CD4-positive, alpha-beta T cell (primary cell): ENCODE results near the gene FBXL14. TPM values are rescaled to one million over a fixed set of nuclear protein-coding genes. Genes with fewer than 3 reads are reported as not detected.

ENCODE experiments used
- ATAC-seq: fragments of 200-7000 bp; cut with Tn5 transposase; one replicate; pipeline ENCODE4 v1.10.0; 2022; ENCODE audit warnings: mild to moderate bottlenecking; ENCODE audit not compliant: poor library complexity
- CTCF ChIA-PET: fragments of 350-600 bp; sonication (Branson Sonifier 250); formaldehyde crosslinking; loops from one replicate; lab custom pipeline; 2021; ENCODE audit warnings: antibody characterized with exemption, inconsistent platforms; lab: Charles Lee
- POLR2A ChIA-PET: fragments of 350-600 bp; sonication (Branson Sonifier 250); formaldehyde crosslinking; loops from one replicate; lab custom pipeline; 2021; ENCODE audit warnings: antibody characterized with exemption, inconsistent platforms; lab: Charles Lee
- DNase-seq, 14 experiments: peaks; one replicate each; pipeline ENCODE4 v3.0.0-alpha.2; 2013 to 2020; ENCODE audit warnings: mixed read lengths in 2 of 14
- H3K27ac ChIP-seq, 2 donors: one replicate each; pipeline versions ENCODE4 v1.5.1 to v1.7.0; 2013; ENCODE audit warnings: low read length in 2 of 2, low read depth in 1 of 2, mild to moderate bottlenecking in 1 of 2
- H3K27me3 ChIP-seq, 2 experiments: 1 replicate in 1 of 2; 2 replicates in 1 of 2; pipeline versions ENCODE4 v1.6.1 to v1.7.0; 2013; ENCODE audit warnings: low read length in 2 of 2, control low read depth in 1 of 2, mild to moderate bottlenecking in 1 of 2, moderate library complexity in 1 of 2; ENCODE audit not compliant: insufficient read depth in 2 of 2, control insufficient read depth in 1 of 2
- H3K36me3 ChIP-seq: one replicate; pipeline ENCODE4 v1.6.1; 2013; ENCODE audit warnings: low read length, control low read depth; ENCODE audit not compliant: insufficient read depth
- H3K4me1 ChIP-seq: one replicate; pipeline ENCODE4 v1.6.1; 2013; ENCODE audit warnings: low read length, control low read depth; ENCODE audit not compliant: insufficient read depth
- H3K4me3 ChIP-seq: one replicate; pipeline ENCODE4 v1.5.1; 2013; ENCODE audit warnings: mild to moderate bottlenecking, low read length, moderate library complexity
- H3K9me3 ChIP-seq, 2 experiments: 1 replicate in 1 of 2; 2 replicates in 1 of 2; pipeline versions ENCODE4 v1.6.1 to v1.7.0; 2013; ENCODE audit warnings: low read length in 2 of 2, mild to moderate bottlenecking in 2 of 2, control low read depth in 1 of 2, moderate library complexity in 1 of 2; ENCODE audit not compliant: control insufficient read depth in 1 of 2, insufficient read depth in 1 of 2
- H3K27ac Mint-ChIP-seq: one replicate; pipeline ENCODE4 v1.8.0; 2020; ENCODE audit warnings: mixed read lengths
- H3K27me3 Mint-ChIP-seq: one replicate; pipeline ENCODE4 v1.8.0; 2021; ENCODE audit warnings: mixed read lengths
- H3K36me3 Mint-ChIP-seq: one replicate; pipeline ENCODE4 v1.8.0; 2021; ENCODE audit warnings: low read depth, mixed read lengths
- H3K4me1 Mint-ChIP-seq: one replicate; pipeline ENCODE4 v1.8.0; 2021; ENCODE audit warnings: low read depth, mixed read lengths
- H3K4me3 Mint-ChIP-seq: one replicate; pipeline ENCODE4 v1.8.0; 2020; ENCODE audit warnings: mild to moderate bottlenecking, mixed read lengths
- H3K9me3 Mint-ChIP-seq: one replicate; pipeline ENCODE4 v1.8.0; 2020; ENCODE audit warnings: mixed read lengths
- intact Hi-C, 2 experiments: fragments of 100-400 bp; cut with DNase I in 1 of 2; cut with micrococcal nuclease in 1 of 2; formaldehyde crosslinking; loops; one replicate each; pipeline versions ENCODE4 v1.15.1 to v1.9.0; 2023 to 2025; cut with DNase I, micrococcal nuclease
- total RNA-seq, 174 experiments: library from RNA in 2 of 174; stranded (reverse) in 2 of 174; gene quantifications; one replicate each; pipeline ENCODE4 v1.2.3 and lab custom pipeline; 2021 to 2026
- TF ChIP-seq, protein P1 (sequence below): fragments of 200-600 bp; IDR thresholded peaks from one replicate; pipeline ENCODE4 v1.8.0; 2022; ENCODE audit warnings: antibody characterized with exemption, mild to moderate bottlenecking

The FBXL14 gene
- total RNA-seq, 2 experiments from 2014 or later = 32.3 to 33.6 TPM

DNA sequence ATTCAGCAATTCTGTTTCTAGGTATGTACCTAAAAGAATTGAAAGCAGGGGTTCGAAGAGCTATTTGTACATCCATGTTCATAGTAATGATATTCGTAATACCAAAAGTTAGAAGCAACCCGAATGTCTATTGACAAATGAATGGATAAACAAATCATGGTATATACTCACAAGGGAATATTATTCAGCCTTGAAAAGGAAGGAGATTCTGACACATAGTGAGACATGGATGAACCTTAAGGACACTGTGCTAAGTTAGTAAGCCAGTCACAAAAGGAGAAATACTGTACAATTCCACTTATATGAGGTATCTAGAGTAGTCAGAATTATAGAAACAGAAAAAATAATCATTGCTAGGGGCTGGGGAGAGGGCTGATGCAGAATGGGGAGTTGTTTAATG, 4.4 kb upstream of the FBXL14 start:
- Histone ChIP-seq H3K4me3 (no peak overlapping the region), H3K27ac (no peak overlapping the region), H3K36me3 (no peaks in the 10 kb centered on the region), H3K9me3 (no peaks in the 10 kb centered on the region), H3K27me3 (no peaks in the 10 kb centered on the region), H3K4me1 (peaks cover 24% of the 10 kb centered on the region)
- Mint-ChIP-seq H3K27me3 (no peaks in the 10 kb centered on the region), H3K9me3 (no peaks in the 10 kb centered on the region), H3K4me1 (peaks cover 37% of the 10 kb centered on the region), H3K36me3 (peaks cover 8% of the 10 kb centered on the region), H3K27ac (no peak overlapping the region), H3K4me3 (no peak overlapping the region)
- DNase-seq (no peak), ATAC-seq (no peak)
- TF ChIP-seq, protein P1, sequence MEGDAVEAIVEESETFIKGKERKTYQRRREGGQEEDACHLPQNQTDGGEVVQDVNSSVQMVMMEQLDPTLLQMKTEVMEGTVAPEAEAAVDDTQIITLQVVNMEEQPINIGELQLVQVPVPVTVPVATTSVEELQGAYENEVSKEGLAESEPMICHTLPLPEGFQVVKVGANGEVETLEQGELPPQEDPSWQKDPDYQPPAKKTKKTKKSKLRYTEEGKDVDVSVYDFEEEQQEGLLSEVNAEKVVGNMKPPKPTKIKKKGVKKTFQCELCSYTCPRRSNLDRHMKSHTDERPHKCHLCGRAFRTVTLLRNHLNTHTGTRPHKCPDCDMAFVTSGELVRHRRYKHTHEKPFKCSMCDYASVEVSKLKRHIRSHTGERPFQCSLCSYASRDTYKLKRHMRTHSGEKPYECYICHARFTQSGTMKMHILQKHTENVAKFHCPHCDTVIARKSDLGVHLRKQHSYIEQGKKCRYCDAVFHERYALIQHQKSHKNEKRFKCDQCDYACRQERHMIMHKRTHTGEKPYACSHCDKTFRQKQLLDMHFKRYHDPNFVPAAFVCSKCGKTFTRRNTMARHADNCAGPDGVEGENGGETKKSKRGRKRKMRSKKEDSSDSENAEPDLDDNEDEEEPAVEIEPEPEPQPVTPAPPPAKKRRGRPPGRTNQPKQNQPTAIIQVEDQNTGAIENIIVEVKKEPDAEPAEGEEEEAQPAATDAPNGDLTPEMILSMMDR = no peak
- CTCF ChIA-PET = interaction anchor here (1.3 to 2.5 kb wide), 2 partner anchors 10 to 15 kb away, joined by 3 to 5 read pairs; no protein-coding TSS in a partner anchor
- POLR2A ChIA-PET = no interaction called here
- intact Hi-C loops = loop anchor here in 1 of 2 experiments (5.0 to 10.0 kb wide), 2 partner anchors 606 to 844 kb away; partner anchors contain the start of genes ERC1 and WNK1

DNA sequence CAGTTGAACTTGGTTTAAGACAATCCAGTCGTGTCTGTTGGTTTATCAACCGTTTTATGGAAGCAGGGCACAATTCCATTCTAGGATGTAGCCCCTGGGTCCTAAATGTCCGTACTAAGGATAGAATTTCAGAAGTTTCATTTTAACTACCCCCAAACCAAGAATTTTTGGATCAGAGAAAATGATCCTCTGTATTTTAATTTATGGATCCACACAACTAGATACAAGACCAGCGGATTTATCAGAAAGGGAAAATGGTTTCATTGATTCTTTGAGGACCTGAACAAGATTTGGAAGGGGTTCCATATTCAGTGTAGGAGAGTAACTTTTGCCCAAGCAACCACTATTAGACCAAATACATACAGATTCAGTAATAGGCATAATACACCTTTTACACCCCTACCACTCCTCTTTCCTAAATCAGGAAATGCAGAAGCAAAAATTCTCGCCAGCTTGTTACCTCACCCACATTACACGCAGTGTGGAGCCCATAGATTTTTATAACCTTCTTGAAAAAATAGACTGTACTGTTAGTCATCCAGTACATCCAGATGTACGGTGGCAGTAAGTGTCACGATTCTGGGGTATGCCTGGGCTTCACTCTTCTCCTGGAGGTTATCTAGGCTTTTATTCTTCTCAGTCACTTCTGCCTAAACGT, 1.4 kb upstream of the FBXL14 start:
- ChIA-PET CTCF (interaction anchor here (1.8 kb wide), 1 partner anchor 478 kb away, joined by 7 read pairs; no protein-coding TSS in a partner anchor), POLR2A (interaction anchor here (0.6 kb wide), 1 partner anchor 347 kb away, joined by 3 read pairs; no protein-coding TSS in a partner anchor)
- H3K36me3 Mint-ChIP-seq = peaks cover 32% of the 10 kb centered on the region
- H3K27me3 Mint-ChIP-seq = no peaks in the 10 kb centered on the region
- intact Hi-C loops = loop anchor here in 1 of 2 experiments (5.0 to 10.0 kb wide), 2 partner anchors 604 to 841 kb away; partner anchors contain the start of genes ERC1 and WNK1
- Histone ChIP-seq H3K27ac (peak overlapping the region; percentile 73 to 88), H3K9me3 (no peaks in the 10 kb centered on the region), H3K27me3 (no peaks in the 10 kb centered on the region), H3K4me3 (no peak overlapping the region), H3K4me1 (peaks cover 29% of the 10 kb centered on the region), H3K36me3 (no peaks in the 10 kb centered on the region)
- H3K9me3 Mint-ChIP-seq = no peaks in the 10 kb centered on the region
- DNase-seq (no peak), ATAC-seq (no peak)
- peaks cover 41% of the 10 kb centered on the region for H3K4me1 Mint-ChIP-seq
- peak overlapping the region; percentile 83 for H3K27ac Mint-ChIP-seq
- H3K4me3 Mint-ChIP-seq = peak overlapping the region; percentile 95
- TF ChIP-seq, protein P1 = no peak

DNA sequence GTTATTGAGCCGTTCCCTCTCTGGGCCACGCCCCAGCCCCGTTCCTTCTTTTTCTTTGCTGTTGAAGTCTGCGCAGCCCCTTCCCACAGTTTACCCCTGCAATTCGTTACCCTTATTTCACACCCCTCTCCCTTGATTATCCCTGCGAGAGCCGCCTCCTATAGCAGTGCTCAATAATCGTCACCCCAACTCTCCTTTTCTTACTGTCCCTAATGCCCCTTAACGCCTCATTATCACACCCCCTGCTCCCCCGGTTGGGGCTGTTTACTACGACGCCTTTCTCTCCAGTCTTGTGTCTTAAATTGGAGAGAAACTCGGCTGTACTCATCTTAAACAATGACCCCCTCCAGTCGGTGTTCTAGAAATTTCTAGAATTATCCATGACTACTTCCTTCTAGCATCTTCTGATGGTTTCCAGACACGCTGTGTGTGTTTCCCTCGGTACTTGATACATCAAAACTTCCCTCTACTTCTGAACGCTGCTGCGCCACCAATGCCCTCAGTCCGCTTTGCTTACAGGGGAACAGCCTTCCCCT, 713 bp upstream of the FBXL14 start:
- TF ChIP-seq, protein P1 = no peak
- peaks cover 37% of the 10 kb centered on the region for H3K36me3 Mint-ChIP-seq
- peak overlapping the region; percentile 72 for H3K4me3 ChIP-seq
- H3K27ac Mint-ChIP-seq = peak overlapping the region; percentile 83
- no peaks in the 10 kb centered on the region for H3K27me3 Mint-ChIP-seq
- H3K27me3 ChIP-seq = no peaks in the 10 kb centered on the region
- DNase-seq = peak in 6 of 14 experiments; percentile 6 to 47 (median 24)
- intact Hi-C loops = loop anchor here in 1 of 2 experiments (5.0 to 10.0 kb wide), 2 partner anchors 603 to 840 kb away; partner anchors contain the start of genes ERC1 and WNK1
- no peak for ATAC-seq
- peaks cover 36% of the 10 kb centered on the region for H3K4me1 ChIP-seq
- peak overlapping the region; percentile 73 to 88 for H3K27ac ChIP-seq
- peaks cover 48% of the 10 kb centered on the region for H3K4me1 Mint-ChIP-seq
- ChIA-PET POLR2A (interaction anchor here (0.6 to 4.1 kb wide), 5 partner anchors 7 to 347 kb away, joined by 3 to 65 read pairs (median 3); no protein-coding TSS in a partner anchor), CTCF (interaction anchor here (1.3 to 1.8 kb wide), 3 partner anchors 10 to 477 kb away, joined by 4 to 7 read pairs (median 6); no protein-coding TSS in a partner anchor)
- H3K4me3 Mint-ChIP-seq = peak overlapping the region; percentile 95
- H3K36me3 ChIP-seq = no peaks in the 10 kb centered on the region
- no peaks in the 10 kb centered on the region for H3K9me3 Mint-ChIP-seq
- H3K9me3 ChIP-seq = no peaks in the 10 kb centered on the region
